ENCODE measurements around the gene HS3ST1.
"Not testable (repeated sequence)": the region's sequence is repeated elsewhere in the genome, so short reads cannot be mapped to it uniquely, and the experiment has no call there.

Gene HS3ST1

DNA sequence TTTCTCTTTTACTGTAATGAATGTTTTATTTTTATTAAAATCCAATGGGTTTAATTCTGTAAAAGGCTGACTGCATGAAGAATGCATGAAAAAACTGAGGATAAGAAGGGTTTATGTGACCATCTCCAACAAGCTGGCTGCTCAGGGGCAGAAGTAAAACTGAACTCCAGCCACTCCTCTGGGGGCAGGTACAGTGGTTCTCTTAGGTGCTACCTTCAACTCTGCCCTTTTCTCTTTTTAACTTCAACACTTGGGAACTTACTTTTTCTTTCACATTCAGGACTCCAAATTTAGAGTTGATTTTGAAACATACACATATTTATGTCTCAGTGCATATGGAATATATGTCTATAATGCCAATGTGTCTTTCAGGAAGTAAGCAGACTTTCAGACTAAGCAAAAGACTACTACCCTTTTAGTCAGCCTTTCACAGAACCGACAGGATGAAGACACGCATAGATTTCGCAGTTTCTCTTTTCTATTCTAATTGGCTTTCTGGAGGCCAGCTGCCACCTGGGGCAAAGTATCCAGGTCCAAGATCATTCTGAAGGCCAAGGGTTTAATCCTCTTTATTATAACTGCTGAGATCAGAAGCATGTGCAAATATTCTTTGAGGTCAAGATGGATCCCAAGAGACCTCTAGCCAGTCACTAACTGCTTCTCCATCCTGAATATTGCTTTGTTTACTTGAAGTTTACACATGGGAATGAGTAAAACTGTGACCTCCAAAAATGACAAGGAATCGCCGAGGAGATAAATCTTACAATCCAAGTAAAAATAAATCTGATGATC lies 30.7 kb downstream of the HS3ST1 start:
- DNase-seq = no peak

- DNase-seq = no peak
Observed at GRCh38 chr4:11397146-11397545, 31.5 kb downstream of the HS3ST1 start.

DNA sequence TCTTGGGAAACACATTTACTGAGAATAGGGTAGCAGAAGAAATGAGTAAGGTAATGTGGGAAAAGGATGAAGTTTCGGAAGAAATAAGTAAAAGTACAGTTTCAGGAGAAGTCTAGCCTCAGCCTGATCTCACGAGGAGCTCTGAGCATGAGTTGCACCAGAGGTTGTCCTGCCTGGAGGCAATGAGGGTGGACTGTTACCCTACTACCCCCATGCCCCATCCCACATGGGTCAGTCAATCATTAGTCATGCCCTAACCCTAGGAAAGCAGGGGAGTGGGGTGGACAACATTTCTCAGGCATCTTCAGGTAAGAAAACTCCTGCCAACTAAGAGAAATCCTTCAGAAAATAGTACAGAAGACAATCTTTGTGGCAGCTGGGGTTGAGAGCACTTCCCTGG lies 35.1 kb downstream of the HS3ST1 start:
- no peak for DNase-seq

- not testable (repeated sequence) for DNase-seq
Observed at GRCh38 chr4:11384072-11384471, 44.6 kb downstream of the HS3ST1 start.

GRCh38 chr4:11376571-11376970 lies 52.1 kb downstream of the HS3ST1 start:
- no peak for DNase-seq

- no peak for DNase-seq
Observed at GRCh38 chr4:11376146-11376545, 52.5 kb downstream of the HS3ST1 start.

- DNase-seq = no peak
Observed at GRCh38 chr4:11368701-11369115, 60.0 kb downstream of the HS3ST1 start.

GRCh38 chr4:11367371-11367770 lies 61.3 kb downstream of the HS3ST1 start:
- DNase-seq = no peak

DNA sequence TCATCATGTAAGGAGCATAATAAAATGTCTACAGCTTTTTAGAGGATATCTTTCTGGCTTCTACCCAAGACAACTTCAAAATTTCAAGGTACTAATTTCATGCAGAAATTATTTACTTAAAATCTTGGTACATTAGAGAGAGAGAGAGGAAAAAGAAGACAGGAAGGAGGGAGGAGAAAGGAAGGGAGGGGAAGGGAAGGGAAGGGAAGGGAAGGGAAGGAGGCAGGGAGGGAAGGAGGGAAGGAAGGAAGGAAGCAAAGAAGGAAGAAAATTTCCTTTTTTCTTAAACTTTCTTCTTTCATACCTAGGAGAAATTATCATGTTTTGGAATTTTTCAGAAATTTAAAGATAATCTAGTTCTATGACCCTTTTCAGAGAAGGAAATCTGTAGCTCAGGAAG lies 61.8 kb downstream of the HS3ST1 start:
- no peak for DNase-seq

DNA sequence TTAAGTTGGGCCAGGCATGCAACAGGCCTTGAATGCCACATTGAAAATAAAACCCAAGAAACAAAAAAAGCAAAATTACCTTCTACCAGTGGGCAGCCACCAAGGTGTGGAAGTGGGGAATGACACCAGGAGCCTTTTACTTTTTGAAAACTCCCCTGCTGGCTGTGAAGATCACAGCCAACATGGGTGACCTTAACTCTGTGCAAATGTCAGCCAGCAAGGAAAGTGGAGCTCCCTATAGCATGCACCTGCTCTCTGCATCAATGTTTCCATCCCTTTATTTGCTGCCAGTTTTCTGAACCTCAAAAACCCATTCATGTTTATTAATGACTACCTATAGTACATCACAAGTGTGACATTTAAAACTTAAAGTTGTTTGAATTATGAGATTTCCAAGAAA lies 63.7 kb downstream of the HS3ST1 start:
- DNase-seq = no peak

GRCh38 chr4:11359591-11359990 lies 69.1 kb downstream of the HS3ST1 start:
- DNase-seq = no peak

- DNase-seq = no peak
Observed at GRCh38 chr4:11355226-11355625, 73.5 kb downstream of the HS3ST1 start.

GRCh38 chr4:11354531-11354930 lies 74.2 kb downstream of the HS3ST1 start:
- DNase-seq = no peak

GRCh38 chr4:11348449-11349088 lies 80.1 kb downstream of the HS3ST1 start:
- no peak for DNase-seq

DNA sequence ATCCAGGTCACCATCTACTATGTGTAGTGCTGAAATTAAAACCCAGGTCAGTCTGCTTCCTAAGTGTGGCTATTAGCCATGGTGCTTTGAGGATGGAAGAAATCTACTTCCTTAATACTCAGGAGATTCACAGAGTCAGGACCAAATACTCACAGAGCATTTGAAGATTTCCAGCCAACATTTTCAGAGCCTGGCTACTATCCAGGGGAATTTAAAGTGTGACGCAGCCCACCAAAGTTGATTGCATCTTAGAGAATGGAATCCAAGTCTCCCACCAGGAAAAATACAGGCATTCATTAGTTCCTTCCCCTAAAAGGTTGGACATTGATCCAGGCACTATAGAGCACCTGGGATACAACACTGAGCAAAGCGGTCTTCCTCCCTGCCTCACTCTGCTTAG lies 83.8 kb downstream of the HS3ST1 start:
- no peak for DNase-seq

- DNase-seq = no peak
Observed at GRCh38 chr4:11343536-11343935, 85.2 kb downstream of the HS3ST1 start.
